ENCODE measurements around the gene SAP30BP. TPM values are rescaled to one million over a fixed set of nuclear protein-coding genes. Genes with fewer than 3 reads are reported as not detected.
A peak's percentile ranks its signal among the peaks of the same experiment; 100 is the strongest.

The SAP30BP gene
- total RNA-seq, 1 donor from 2014 or later = 107 TPM

GRCh38 chr17:75658237-75658636, 8.9 kb upstream of the SAP30BP start:
- H3K4me3 ChIP-seq (ENCODE audit: low read depth, low read length) = no peak overlapping the region
- no peak for DNase-seq (ENCODE audit: low read depth)
- TF ChIP-seq, protein P1, sequence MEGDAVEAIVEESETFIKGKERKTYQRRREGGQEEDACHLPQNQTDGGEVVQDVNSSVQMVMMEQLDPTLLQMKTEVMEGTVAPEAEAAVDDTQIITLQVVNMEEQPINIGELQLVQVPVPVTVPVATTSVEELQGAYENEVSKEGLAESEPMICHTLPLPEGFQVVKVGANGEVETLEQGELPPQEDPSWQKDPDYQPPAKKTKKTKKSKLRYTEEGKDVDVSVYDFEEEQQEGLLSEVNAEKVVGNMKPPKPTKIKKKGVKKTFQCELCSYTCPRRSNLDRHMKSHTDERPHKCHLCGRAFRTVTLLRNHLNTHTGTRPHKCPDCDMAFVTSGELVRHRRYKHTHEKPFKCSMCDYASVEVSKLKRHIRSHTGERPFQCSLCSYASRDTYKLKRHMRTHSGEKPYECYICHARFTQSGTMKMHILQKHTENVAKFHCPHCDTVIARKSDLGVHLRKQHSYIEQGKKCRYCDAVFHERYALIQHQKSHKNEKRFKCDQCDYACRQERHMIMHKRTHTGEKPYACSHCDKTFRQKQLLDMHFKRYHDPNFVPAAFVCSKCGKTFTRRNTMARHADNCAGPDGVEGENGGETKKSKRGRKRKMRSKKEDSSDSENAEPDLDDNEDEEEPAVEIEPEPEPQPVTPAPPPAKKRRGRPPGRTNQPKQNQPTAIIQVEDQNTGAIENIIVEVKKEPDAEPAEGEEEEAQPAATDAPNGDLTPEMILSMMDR (conservative IDR thresholded peaks at IDR 0.05; ENCODE audit: low read depth, low read length) = no peak

- TF ChIP-seq, protein P1 (conservative IDR thresholded peaks at IDR 0.05; ENCODE audit: low read depth, low read length) = no peak
- H3K4me3 ChIP-seq (ENCODE audit: low read depth, low read length) = no peak overlapping the region
- DNase-seq (ENCODE audit: low read depth) = no peak
Observed at GRCh38 chr17:75661531-75661930, 5.6 kb upstream of the SAP30BP start.

DNA sequence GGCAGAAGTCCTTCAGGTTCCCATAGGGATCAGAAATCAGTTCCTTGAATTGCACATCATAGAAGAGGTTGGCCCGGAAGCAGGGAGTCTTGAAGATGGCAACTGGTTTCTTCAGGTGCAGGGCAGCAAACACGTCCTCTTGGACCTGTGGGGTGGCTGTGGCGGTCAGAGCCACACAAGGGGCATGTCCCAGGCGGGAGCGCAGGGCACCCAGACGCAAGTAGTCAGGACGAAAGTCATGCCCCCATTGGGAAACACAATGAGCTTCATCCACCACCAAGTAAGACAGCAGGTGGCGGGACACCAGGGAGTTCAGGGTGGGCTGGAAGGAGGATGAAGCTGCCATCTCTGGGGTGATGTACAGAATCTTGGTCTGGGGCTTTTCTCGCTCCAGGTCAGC, 4.6 kb upstream of the SAP30BP start:
- H3K4me3 ChIP-seq (ENCODE audit: low read depth, low read length) = no peak overlapping the region
- DNase-seq (ENCODE audit: low read depth) = no peak
- TF ChIP-seq, protein P1 (conservative IDR thresholded peaks at IDR 0.05; ENCODE audit: low read depth, low read length) = no peak

DNA sequence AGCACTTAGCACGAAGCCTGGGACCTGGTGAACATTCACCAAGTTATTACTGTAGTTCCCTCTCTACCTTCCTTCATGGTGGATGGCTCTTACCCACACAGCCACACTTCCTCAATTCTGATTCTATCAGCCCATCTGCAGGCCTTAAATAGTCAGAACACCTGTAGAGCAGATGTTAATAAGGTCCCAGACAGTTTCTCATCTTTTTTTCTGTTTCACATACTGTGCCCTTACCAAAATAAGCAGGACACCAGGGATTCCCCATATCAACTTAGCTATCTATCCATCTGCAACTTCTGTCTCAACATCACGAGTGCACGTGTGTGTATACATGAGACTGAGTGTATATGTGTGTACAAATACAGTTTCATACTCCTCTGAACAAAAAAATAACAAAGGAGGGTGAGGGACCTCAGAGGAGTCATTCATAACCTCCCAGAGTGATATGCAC, 3.0 kb upstream of the SAP30BP start:
- TF ChIP-seq, protein P1 (conservative IDR thresholded peaks at IDR 0.05; ENCODE audit: low read depth, low read length) = no peak
- no peak for DNase-seq (ENCODE audit: low read depth)
- H3K4me3 ChIP-seq (ENCODE audit: low read depth, low read length) = no peak overlapping the region

GRCh38 chr17:75665981-75666380, 1.2 kb upstream of the SAP30BP start:
- TF ChIP-seq, protein P1 (conservative IDR thresholded peaks at IDR 0.05; ENCODE audit: low read depth, low read length) = no peak
- peak overlapping the region; percentile 93 for H3K4me3 ChIP-seq (ENCODE audit: low read depth, low read length)
- DNase-seq (ENCODE audit: low read depth) = no peak

DNA sequence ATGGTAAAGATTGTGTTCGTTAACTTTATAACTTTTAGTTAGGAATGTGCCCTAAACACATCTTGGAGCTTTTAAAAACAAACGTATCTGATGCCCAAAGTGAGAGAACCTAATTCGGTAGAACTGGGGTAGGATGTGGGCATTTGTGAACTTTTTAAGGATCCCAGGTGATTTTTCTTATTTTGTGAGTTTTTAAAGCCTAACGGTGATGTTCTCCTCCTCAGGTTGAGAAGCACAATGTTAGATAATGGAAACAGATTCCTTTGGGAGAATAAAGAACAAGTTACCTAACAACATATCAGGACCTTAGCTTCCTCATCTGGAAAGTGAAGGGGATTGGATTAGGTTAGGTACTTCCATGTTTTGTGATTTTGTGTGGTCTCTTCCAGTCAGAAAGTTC, 687 bp downstream of the SAP30BP start:
- TF ChIP-seq, protein P1 (conservative IDR thresholded peaks at IDR 0.05; ENCODE audit: low read depth, low read length) = no peak
- H3K4me3 ChIP-seq (ENCODE audit: low read depth, low read length) = peak overlapping the region; percentile 93
- no peak for DNase-seq (ENCODE audit: low read depth)

DNA sequence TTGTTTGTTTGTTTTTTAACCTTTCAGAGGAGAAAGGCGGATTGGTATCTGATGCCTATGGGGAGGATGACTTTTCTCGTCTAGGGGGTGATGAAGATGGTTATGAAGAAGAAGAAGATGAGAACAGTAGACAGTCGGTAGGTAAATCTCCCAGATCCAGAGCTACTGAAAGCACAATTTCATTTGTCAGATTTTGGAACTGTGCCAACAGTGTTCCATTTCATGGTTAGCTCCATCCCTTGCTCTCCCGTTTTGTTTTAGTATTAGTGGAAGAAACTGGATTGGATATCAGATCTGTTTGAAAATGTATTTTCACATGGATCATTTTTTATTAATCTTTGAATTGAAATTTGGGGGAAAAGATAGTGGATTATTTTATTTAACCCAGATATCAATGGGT, 1.4 kb downstream of the SAP30BP start:
- peak overlapping the region; percentile 93 for H3K4me3 ChIP-seq (ENCODE audit: low read depth, low read length)
- TF ChIP-seq, protein P1 (conservative IDR thresholded peaks at IDR 0.05; ENCODE audit: low read depth, low read length) = no peak
- DNase-seq (ENCODE audit: low read depth) = no peak

All from epithelial cell of proximal tubule (primary cell).